HG02588 (cell line): ENCODE measurements around the gene MPL.

Experiments
- ATAC-seq: cut with Tn5 transposase; IDR thresholded peaks from one replicate; pipeline ENCODE4 v1.9.1; 2021; ENCODE audit warnings: mild to moderate bottlenecking, moderate library complexity; ENCODE audit not compliant: unreplicated experiment

The MPL gene

DNA sequence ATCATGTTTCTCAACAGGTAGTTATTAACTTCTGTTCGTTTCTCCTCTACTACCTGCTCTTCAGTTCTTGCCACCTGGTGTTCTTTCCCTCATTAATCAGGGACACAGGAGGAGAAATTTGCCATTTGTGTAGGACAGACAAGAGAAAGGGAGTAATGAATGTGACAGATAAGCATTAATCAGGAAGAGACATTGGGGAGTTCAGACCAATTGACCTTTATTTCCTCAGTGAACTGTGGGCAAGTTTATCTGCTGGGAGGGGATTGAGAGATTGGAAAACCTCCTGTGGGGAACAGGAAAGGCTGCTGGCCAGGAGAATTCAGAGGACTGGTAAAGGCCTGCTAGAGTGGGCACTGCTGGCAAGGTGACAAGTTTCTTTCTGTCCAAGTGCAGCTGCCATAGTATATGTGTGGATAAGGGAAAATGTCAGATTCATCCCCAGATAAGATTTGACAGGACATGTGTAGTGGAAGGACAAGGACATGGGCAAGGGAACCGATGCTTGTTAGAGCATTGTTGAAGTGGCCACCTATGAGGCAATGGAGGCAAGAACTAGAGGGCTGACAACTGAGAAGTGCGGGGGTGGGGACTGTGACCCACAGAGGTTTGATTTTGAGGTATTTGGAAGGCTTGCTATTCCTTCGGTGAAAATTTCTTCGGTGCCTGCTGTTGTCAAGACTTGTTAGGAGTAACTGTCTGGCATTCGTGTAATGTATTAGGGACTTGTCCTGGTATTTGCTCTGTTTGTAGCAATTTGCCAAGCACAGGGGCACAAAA lies 64.7 kb downstream of the MPL start:
- ATAC-seq = no peak
